Measurements from ENCODE around the gene TMEM201. TPM values are rescaled to one million over a fixed set of nuclear protein-coding genes. Genes with fewer than 3 reads are reported as not detected.

Gene TMEM201
- total and polyA plus RNA-seq, 2 donors (not counting 3 experiments of a cell fraction or from before 2014, with no cell fraction given) = 8.3 to 24.8 TPM

DNA sequence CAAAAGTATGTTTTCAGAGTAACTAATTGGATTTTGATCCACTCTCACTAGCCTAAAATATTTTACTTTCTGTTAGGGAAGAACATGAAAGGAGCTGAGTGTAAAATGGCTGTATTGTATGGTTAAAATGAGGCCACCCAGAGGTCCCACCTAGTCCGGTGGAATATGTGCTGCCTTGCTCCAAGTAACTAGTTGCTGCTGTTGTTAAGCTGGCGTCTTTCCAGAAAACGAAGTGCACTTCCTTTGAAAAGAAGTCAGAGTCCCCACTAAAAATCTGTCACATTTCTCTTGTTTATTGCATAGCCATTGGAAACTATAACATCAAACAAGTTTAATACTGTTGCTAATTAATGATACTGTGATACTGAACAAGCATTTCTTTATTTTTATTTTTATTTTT, 46.3 kb upstream of the TMEM201 start:
- Histone ChIP-seq H3K27me3 (ENCODE audit: control insufficient read depth in 2 of 2, insufficient read depth in 2 of 2, low read length in 2 of 2) (no peaks in the 10 kb centered on the region), H3K4me1 (ENCODE audit: control insufficient read depth, extremely low read depth, insufficient read depth, low read length) (peaks cover 15% of the 10 kb centered on the region), H3K36me3 (ENCODE audit: control insufficient read depth in 2 of 2, extremely low read depth in 1 of 2, insufficient read depth in 2 of 2, low read length in 2 of 2) (no peaks in the 10 kb centered on the region), H3K4me3 (replicated peaks in 1 of 3; ENCODE audit: insufficient read depth in 1 of 3, low read depth in 1 of 3, low read length in 3 of 3) (peak overlapping the region in 1 of 3 experiments; percentile 15), H2AFZ (ENCODE audit: low read depth, low read length) (peak overlapping the region; percentile 20), H3K9me1 (replicated peaks; ENCODE audit: control insufficient read depth, extremely low read depth, insufficient read depth, low read length) (no peaks in the 10 kb centered on the region), H3K79me2 (ENCODE audit: control insufficient read depth, insufficient read depth, low read length) (peaks cover 51% of the 10 kb centered on the region), H4K20me1 (replicated peaks; ENCODE audit: control insufficient read depth, extremely low read depth, insufficient read depth, low read length) (no peaks in the 10 kb centered on the region), H3K27ac (ENCODE audit: insufficient read depth, low read depth, low read length) (peak overlapping the region; percentile 25), H3K9ac (replicated peaks; ENCODE audit: extremely low read depth, insufficient read depth, low read length) (no peak overlapping the region), H3K9me3 (replicated peaks; ENCODE audit: control insufficient read depth, insufficient read depth, low read length) (no peaks in the 10 kb centered on the region), H3K4me2 (ENCODE audit: insufficient read depth, low read length) (peak overlapping the region; percentile 49)
- ChIA-PET POLR2A (no interaction called here), CTCF (interaction anchor here (1.0 to 2.3 kb wide), 7 partner anchors 9 to 275 kb away, joined by 3 to 6 read pairs (median 4); partner anchors contain the start of gene TMEM201)
- TF ChIP-seq JUN (IDR thresholded peaks at IDR 0.05; ENCODE audit: borderline replicate concordance, insufficient read depth, insufficient read length, low read depth) (no peak), MYC (IDR thresholded peaks at IDR 0.05; ENCODE audit: low read depth, low read length) (no peak), POLR2A (IDR thresholded peaks at IDR 0.05; ENCODE audit: low read depth, low read length) (no peak), EZH2 (IDR thresholded peaks at IDR 0.05; ENCODE audit: borderline replicate concordance, low read depth, low read length, severe bottlenecking) (no peak), POLR2AphosphoS5 (IDR thresholded peaks at IDR 0.05; ENCODE audit: insufficient read depth, low read depth, low read length) (no peak), FOS (IDR thresholded peaks at IDR 0.05; ENCODE audit: borderline replicate concordance, insufficient read depth, low read length) (no peak), GATA2 (IDR thresholded peaks at IDR 0.05; ENCODE audit: insufficient read depth, insufficient read length, low read depth, low read length) (no peak)
- TF ChIP-seq, protein P1, sequence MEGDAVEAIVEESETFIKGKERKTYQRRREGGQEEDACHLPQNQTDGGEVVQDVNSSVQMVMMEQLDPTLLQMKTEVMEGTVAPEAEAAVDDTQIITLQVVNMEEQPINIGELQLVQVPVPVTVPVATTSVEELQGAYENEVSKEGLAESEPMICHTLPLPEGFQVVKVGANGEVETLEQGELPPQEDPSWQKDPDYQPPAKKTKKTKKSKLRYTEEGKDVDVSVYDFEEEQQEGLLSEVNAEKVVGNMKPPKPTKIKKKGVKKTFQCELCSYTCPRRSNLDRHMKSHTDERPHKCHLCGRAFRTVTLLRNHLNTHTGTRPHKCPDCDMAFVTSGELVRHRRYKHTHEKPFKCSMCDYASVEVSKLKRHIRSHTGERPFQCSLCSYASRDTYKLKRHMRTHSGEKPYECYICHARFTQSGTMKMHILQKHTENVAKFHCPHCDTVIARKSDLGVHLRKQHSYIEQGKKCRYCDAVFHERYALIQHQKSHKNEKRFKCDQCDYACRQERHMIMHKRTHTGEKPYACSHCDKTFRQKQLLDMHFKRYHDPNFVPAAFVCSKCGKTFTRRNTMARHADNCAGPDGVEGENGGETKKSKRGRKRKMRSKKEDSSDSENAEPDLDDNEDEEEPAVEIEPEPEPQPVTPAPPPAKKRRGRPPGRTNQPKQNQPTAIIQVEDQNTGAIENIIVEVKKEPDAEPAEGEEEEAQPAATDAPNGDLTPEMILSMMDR (IDR thresholded peaks at IDR 0.05; ENCODE audit: extremely low read depth in 1 of 2, insufficient read depth in 1 of 2, low read depth in 1 of 2, low read length in 2 of 2) = no peak
- TF ChIP-seq, protein P2, sequence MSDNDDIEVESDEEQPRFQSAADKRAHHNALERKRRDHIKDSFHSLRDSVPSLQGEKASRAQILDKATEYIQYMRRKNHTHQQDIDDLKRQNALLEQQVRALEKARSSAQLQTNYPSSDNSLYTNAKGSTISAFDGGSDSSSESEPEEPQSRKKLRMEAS (IDR thresholded peaks at IDR 0.05; ENCODE audit: insufficient read depth, insufficient read length) = no peak
- dilution Hi-C loops (cut with MboI; ENCODE audit: extremely low pct_ligation_motif_present, low sequenced_read_pairs) = no loop called here
- intact Hi-C loops (cut with micrococcal nuclease) = no loop called here
- DNase-seq (ENCODE audit: low read depth, low spot score) (peak; percentile 64), FAIRE-seq (peak; percentile 68)
- no TSS peak for BruUV-seq (replicated peaks)
